Measurements from ENCODE around the gene CUBN. TPM values are rescaled to one million over a fixed set of nuclear protein-coding genes. Genes with fewer than 3 reads are reported as not detected.

CUBN gene
- total and polyA plus RNA-seq, 8 donors = 1.5 to 6.8 (median 3.8) TPM

DNA sequence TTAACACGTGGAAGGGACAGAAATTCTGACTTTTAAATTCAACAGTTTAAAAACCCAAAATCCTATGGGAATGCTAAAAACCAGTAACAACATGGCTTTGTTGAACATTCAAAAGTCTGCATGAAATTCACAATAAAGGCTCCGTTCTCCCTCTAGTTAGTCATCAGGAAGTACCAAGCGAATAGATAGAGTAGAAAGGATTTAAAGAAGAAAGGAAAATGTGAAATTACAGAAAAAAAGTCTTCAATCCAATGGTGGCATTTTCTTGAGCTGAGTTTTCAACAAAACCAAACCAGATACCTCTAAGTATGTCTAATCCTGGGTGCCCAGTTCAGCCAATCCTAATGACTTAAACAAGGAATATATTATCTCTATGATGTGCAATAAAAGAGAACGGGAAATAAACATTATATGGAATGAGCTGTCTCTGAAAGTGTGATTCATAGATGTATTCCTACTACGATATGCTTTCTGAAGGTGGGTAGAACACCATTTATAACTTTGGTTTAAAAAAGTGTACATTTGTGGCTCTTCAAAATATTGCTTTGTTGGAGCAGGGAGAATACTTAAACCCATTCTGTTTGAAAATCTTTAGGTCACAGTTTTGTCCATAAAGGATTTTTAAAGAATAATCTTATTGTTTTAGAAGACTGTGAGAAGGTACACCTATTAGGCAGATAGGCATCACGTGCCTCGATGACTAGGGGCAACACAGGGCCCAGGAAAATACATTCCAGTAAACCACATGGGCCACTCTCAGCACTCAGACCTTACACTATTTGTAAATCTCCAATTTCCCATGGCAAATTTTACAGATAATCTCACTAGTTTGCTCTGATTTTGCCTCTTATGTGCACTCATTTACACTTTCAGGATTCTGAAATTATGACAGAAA, 87.7 kb downstream of the CUBN start:
- ATAC-seq (no peak), DNase-seq (no peak)
- no peaks in the 10 kb centered on the region for H3K4me1 ChIP-seq
- intact Hi-C loops (cut with DNase I) = no loop called here
- no peaks in the 10 kb centered on the region for H3K36me3 ChIP-seq
- H3K9me3 ChIP-seq = no peaks in the 10 kb centered on the region
- no peak overlapping the region for H3K4me3 ChIP-seq
- no peak overlapping the region for H3K27ac ChIP-seq
- no peaks in the 10 kb centered on the region for H3K27me3 ChIP-seq
- TF ChIP-seq, protein P1, sequence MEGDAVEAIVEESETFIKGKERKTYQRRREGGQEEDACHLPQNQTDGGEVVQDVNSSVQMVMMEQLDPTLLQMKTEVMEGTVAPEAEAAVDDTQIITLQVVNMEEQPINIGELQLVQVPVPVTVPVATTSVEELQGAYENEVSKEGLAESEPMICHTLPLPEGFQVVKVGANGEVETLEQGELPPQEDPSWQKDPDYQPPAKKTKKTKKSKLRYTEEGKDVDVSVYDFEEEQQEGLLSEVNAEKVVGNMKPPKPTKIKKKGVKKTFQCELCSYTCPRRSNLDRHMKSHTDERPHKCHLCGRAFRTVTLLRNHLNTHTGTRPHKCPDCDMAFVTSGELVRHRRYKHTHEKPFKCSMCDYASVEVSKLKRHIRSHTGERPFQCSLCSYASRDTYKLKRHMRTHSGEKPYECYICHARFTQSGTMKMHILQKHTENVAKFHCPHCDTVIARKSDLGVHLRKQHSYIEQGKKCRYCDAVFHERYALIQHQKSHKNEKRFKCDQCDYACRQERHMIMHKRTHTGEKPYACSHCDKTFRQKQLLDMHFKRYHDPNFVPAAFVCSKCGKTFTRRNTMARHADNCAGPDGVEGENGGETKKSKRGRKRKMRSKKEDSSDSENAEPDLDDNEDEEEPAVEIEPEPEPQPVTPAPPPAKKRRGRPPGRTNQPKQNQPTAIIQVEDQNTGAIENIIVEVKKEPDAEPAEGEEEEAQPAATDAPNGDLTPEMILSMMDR (IDR thresholded peaks at IDR 0.05) = no peak

DNA sequence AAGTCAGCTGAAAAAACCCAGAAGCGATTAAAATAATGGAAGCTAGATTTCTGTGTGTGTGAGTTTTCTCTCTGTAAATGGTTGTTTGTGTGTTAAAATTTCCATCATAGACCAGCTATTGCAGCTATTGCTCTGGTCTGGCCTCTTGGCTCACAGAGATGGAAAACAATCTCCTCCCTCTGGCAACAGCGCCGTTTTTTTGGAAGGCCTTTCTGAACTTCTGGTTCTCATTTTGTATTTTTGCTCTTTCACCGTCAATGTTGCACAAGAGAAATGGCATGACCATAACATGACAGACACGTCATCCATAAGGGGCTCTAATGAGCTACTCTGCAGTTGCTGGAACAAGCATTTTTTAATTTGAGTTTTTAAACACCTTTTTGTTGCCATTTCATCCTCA, 91.0 kb downstream of the CUBN start:
- Histone ChIP-seq H3K36me3 (no peaks in the 10 kb centered on the region), H3K9me3 (no peaks in the 10 kb centered on the region), H3K4me1 (peaks cover 0 to 4% of the 10 kb centered on the region in 2 donors), H3K27ac (peak overlapping the region; percentile 25 to 54), H3K27me3 (no peaks in the 10 kb centered on the region), H3K4me3 (no peak overlapping the region)
- TF ChIP-seq, protein P1 (IDR thresholded peaks at IDR 0.05) = no peak
- intact Hi-C loops (cut with DNase I) = no loop called here
- ATAC-seq = peak; percentile 56
- DNase-seq = peak in 1 of 4 donors; percentile 63

DNA sequence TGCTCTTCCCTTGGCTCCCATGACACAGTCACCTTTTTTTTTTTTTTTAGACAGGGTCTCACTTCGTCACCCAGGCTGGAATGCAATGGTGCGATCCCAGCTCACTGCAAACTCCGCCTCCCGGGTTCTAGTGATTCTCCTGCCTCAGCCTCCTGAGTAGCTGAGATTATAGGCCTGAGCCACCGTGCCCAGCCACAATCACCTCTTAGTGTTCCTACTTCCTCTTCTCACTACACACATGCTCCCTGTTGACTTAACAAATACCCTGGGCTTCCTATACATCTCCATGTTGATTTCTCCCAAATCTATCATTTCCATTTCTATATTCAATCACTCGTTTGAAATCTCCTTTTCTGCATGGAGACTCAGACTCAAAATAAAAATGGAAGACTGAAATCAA, 91.7 kb downstream of the CUBN start:
- intact Hi-C loops (cut with DNase I) = no loop called here
- TF ChIP-seq, protein P1 (IDR thresholded peaks at IDR 0.05) = no peak

DNA sequence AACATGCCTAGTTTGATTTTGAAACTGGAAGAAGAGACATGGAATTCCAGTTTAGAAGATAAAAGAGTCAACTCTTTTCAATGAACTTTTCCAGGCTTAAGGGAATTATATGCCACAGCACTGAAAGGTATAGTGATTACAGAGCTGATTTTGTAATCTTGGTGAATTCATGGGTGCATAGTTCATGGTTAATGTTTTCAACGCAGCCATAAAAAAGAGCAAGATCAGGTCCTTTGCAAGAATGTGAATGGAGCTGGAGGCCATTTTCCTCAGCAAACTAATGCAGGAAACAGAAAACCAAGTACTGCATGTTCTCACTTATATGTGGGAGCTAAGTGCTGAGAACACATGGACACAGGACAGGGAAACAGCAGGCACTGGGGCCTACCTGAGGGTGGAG, 94.2 kb downstream of the CUBN start:
- no peaks in the 10 kb centered on the region for H3K36me3 ChIP-seq
- no peak overlapping the region for H3K27ac ChIP-seq
- no peaks in the 10 kb centered on the region for H3K27me3 ChIP-seq
- intact Hi-C loops (cut with DNase I) = no loop called here
- H3K9me3 ChIP-seq = no peaks in the 10 kb centered on the region
- ATAC-seq (no peak), DNase-seq (no peak)
- H3K4me3 ChIP-seq = no peak overlapping the region
- TF ChIP-seq, protein P1 (IDR thresholded peaks at IDR 0.05) = no peak
- H3K4me1 ChIP-seq = peaks cover 0 to 35% of the 10 kb centered on the region in 2 donors

More for the DNA sequence above, 91.7 kb downstream of the CUBN start:
- ATAC-seq (no peak), DNase-seq (no peak)
- peaks cover 0 to 11% of the 10 kb centered on the region in 2 donors for H3K4me1 ChIP-seq
- H3K36me3 ChIP-seq = no peaks in the 10 kb centered on the region
- no peaks in the 10 kb centered on the region for H3K9me3 ChIP-seq
- no peak overlapping the region for H3K4me3 ChIP-seq
- H3K27me3 ChIP-seq = no peaks in the 10 kb centered on the region
- H3K27ac ChIP-seq = peak overlapping the region in 1 of 2 donors; percentile 54

DNA sequence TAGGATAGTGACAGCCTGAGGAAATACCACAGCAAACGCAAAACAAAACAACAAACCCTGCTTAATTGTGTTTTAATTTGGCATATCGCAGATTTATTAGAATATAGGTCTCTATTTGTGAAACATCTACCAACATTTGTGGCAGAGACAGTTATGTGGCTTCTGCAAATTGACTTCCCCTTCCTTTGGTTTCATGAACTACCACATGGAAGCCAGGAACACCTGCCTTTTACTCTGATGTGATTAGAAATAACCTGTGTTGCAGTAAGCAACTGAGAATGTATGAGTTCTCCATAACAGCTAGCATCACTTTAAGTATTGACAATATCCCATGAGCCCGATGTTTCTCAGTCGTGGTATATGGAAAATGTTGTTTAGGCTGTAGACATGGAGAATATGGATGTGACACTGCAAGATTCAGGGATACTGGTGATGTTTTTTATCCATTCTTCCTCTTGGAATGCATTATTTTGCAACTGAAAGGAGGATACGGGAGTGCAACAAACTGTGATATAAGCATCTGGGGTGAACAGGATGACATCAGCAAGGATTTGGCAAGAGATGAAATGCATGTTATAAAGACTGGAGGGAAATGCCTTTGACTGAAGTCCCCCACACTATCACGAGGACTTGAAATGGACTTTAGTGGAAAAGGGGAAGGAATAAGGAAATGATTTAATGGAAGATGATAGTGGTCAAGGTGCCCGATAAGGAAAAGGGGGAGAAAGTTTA, 95.9 kb downstream of the CUBN start:
- H3K27me3 ChIP-seq = no peaks in the 10 kb centered on the region
- TF ChIP-seq, protein P1 (IDR thresholded peaks at IDR 0.05) = no peak
- intact Hi-C loops (cut with DNase I) = no loop called here
- no peak for ATAC-seq
- H3K4me3 ChIP-seq = no peak overlapping the region
- H3K4me1 ChIP-seq = peaks cover 9 to 52% of the 10 kb centered on the region in 2 donors
- no peaks in the 10 kb centered on the region for H3K36me3 ChIP-seq
- peak overlapping the region in 1 of 2 donors; percentile 64 for H3K27ac ChIP-seq
- DNase-seq = no peak
- H3K9me3 ChIP-seq = no peaks in the 10 kb centered on the region
